Stimulated activated CD8-positive, alpha-beta memory T cell treated with anti-CD3 and anti-CD28 coated beads, Interleukin-15, amount 100 ng/mL, for 1 hour (primary cell): ENCODE results near the gene HIP1R.
A peak's percentile ranks its signal among the peaks of the same experiment; 100 is the strongest.
"Not testable (repeated sequence)": the region's sequence is repeated elsewhere in the genome, so short reads cannot be mapped to it uniquely, and the experiment has no call there.

ENCODE experiments used
- DNase-seq: peaks from one replicate; pipeline ENCODE4 v3.0.0-alpha.2; 2020; ENCODE audit warnings: low read depth

The HIP1R gene

GRCh38 chr12:122834921-122835749 lies at the start of gene HIP1R:
HIP1R (plus strand) TSS chr12:122835457; CDS start chr12:122835551, 94 bp downstream.
- DNase-seq = peak; percentile 20

GRCh38 chr12:122785503-122785902 lies 49.8 kb upstream of the HIP1R start:
- DNase-seq = no peak

GRCh38 chr12:122788387-122788786 lies 46.9 kb upstream of the HIP1R start:
- DNase-seq = no peak

- no peak for DNase-seq
Measured at GRCh38 chr12:122789637-122790036, 45.6 kb upstream of the HIP1R start.

- no peak for DNase-seq
Measured at GRCh38 chr12:122790393-122791075, 44.7 kb upstream of the HIP1R start.

- DNase-seq = no peak
Measured at GRCh38 chr12:122793685-122794106, 41.6 kb upstream of the HIP1R start.

GRCh38 chr12:122795807-122796206 lies 39.5 kb upstream of the HIP1R start:
- DNase-seq = no peak

- DNase-seq = no peak
Measured at GRCh38 chr12:122799641-122800243, 35.5 kb upstream of the HIP1R start.

GRCh38 chr12:122803937-122804336 lies 31.3 kb upstream of the HIP1R start:
- DNase-seq = no peak

- DNase-seq = not testable (repeated sequence)
Measured at GRCh38 chr12:122804957-122805356, 30.3 kb upstream of the HIP1R start.

- DNase-seq = no peak
Measured at GRCh38 chr12:122807651-122808050, 27.6 kb upstream of the HIP1R start.

- DNase-seq = no peak
Measured at GRCh38 chr12:122811777-122812176, 23.5 kb upstream of the HIP1R start.

- no peak for DNase-seq
Measured at GRCh38 chr12:122813310-122813713, 21.9 kb upstream of the HIP1R start.

- no peak for DNase-seq
Measured at GRCh38 chr12:122819209-122819785, 16.0 kb upstream of the HIP1R start.

GRCh38 chr12:122820138-122820537 lies 15.1 kb upstream of the HIP1R start:
- DNase-seq = no peak

GRCh38 chr12:122820838-122821271 lies 14.4 kb upstream of the HIP1R start:
- no peak for DNase-seq

- DNase-seq = no peak
Measured at GRCh38 chr12:122823429-122823828, 11.8 kb upstream of the HIP1R start.

- DNase-seq = no peak
Measured at GRCh38 chr12:122825773-122826724, 9.2 kb upstream of the HIP1R start.

GRCh38 chr12:122827258-122827657 lies 8.0 kb upstream of the HIP1R start:
- DNase-seq = no peak

GRCh38 chr12:122830517-122831214 lies 4.6 kb upstream of the HIP1R start:
- no peak for DNase-seq
